ENCODE results near the gene PTPRN2.

PTPRN2 gene

DNA sequence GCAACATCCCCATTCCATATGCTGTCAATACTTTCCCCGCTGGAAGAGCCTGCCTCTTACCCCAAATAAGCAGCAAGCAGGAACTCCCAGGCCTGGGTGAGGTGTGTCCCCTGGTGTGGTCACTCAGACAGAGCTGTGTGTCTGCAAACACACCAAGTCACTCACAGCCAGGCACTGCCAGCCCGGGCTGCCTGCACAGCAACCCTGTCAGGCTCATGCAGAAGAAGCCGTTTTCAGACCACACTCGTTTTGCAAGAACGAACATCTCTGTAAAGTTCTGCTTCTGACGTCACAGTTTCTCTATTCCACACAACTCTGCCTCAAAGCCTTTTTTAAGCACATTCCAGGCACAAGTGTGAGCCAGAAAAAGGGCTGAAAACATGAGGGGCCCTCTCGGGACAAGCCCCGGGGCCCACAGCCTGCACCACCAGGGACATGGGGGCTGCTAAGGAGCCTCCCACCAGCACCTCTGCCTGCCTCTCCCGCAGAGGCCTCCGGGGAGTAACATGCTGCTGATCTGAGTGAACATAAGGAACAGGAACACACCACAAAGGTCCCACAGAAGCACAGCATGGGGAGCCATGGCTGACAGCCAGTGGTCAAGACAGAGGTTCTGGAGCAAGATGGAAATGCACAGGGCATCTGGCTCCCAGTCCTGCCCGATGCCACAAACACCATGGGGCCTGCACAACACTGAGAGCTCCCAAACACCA is 11.4 kb downstream of the PTPRN2 start:
- no peak for DNase-seq (ENCODE audit: low spot score)

DNA sequence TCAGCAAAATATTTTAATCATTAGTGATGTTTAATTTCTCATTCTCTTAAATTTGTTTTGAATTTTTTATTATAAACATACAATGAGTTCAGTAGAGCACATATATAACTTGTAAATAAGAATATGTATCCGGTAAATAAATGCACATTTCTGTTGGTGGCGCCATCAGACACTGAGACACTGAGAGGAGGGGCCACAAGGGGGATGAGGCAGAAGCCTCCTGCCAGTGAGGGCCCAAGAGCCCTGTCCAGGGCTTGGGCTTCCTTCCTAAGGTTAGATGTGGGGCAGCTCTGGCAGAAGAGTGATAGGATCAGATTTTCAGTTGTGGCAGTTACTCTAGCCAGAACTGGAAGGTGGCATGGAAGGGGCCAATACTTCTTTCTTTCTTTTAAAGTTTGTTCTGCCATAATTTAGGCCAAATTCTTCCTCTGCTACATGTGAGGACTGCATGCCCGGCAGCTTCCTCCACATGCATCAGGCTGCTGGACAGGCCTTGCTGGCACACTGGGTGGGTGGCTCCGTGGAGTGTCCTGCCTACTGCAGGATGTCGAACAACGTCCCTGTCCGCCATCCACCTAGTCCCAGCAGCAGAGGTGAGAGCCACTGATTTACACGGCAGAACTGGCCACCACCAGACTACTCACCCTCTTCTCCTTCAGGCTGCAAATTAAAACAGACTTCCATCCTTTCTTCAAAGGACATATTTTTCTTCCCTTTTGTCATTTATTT is 13.2 kb downstream of the PTPRN2 start:
- DNase-seq (ENCODE audit: low spot score), result no peak

DNA sequence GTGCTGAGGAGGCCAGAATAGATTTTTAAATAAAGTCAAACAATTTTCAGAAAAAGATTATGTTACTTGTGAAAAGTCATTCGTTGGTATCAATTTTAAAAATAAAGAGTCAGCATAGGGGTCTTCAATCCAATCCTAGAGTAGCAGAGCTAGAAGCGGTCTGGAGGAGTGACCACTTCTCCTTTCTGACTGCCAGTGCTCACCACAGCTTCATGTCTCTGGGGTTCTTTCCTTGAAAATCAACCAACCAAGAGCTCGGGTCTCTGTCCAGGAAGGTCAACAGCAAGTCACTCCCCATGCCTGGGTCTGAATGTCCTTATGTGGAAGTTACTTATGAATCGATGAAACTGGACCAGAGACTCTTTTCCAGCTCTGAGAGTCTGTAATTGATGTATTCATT is 14.3 kb downstream of the PTPRN2 start:
- DNase-seq (ENCODE audit: low spot score), result no peak

DNA sequence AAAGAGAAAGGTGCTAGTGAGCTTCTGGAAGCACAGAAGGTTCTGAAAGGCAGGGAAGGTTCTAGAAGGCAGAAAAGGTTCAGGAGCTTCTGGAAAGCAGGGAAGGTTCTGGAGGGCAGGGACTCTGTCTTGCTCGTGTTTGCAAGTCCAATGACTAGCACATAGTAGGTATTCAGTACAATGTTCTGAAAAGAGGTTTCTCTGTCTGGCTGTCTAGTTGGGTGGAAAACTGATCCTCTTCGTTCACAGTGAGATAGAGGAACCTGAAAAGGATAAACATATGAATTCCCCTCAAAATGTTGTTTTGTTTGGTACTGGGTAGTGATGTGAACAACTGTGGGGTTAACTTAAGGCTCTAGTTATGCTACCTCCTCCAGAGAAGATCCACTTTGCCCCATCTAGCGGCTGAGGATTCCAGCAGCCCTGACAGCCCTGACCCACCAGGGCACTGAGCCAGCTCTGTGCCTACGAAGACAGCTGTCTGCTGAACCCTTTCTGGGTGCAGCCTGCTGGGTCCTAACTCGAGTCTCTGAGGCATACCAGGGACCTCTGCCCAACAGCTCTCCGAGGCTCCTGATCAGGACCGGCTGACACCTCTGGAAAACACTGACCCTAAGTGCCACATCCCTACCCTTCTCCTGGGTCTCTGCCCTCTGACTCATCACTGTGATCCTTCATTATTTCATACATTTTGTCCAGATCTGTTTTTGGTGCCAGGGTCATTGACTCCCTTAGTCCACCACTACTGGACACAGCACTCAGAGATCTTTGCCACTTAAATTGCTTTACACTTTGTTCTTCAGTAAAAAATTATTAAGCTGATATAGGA is 15.4 kb downstream of the PTPRN2 start:
- no peak for DNase-seq (ENCODE audit: low spot score)

DNA sequence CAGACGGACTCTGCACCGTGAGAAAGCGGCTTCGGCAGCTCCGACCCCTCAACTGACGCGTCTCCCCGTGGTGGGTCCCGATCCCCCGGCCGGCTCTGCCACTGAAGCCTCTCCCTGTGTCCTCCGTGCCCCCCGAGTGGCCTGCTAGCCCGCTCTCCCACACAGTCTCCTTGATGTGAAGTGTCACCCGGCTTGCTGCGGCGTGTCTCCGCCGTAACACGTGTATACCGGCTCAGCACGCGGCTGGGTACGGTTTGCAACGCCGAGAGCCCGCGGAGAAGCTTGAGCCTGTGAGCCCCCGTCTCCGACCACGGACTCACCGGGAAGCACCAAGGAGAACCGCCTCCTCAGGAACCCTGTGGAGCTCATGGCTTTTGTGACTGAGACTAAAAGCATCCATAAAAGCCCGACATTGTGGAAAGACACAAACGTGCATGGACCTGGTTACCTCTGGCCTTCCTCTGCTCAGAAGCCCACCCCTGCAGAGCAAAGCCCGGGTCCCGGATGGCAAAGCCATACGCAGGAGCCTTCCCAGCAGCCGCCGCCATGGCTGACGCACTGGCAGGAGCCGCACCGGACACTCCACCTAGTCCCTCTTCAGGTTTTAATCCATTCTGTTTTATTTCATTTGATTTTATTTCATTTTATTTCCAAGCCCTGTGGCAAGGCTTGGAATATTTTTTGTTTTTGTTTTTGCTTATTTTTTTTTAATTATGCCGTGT is 17.0 kb downstream of the PTPRN2 start:
- DNase-seq (ENCODE audit: low spot score), result no peak

DNA sequence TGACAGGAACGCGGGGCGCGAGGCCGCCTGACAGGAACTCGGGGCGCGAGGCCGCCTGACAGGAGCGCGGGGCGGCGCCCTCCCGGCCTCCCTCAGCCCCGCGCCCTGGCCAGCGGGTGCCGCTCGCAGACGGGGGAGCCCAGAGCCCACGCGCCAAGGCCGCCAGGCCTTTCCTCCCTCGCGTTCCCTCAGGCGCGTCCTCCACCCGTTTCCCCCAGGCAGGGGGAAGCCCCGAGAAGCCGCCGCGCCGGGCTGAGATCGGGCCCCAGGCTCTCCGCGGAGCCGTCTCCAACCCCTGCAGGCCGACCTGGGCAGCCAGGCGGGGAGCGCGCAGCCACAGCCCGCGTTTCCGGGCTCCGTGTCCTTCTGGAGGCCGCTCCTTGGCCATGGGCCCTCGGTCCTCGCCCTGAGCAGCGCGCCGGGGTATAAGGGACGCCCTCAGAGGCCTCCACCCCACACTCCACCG is 17.7 kb downstream of the PTPRN2 start:
- no peak for DNase-seq (ENCODE audit: low spot score)

DNA sequence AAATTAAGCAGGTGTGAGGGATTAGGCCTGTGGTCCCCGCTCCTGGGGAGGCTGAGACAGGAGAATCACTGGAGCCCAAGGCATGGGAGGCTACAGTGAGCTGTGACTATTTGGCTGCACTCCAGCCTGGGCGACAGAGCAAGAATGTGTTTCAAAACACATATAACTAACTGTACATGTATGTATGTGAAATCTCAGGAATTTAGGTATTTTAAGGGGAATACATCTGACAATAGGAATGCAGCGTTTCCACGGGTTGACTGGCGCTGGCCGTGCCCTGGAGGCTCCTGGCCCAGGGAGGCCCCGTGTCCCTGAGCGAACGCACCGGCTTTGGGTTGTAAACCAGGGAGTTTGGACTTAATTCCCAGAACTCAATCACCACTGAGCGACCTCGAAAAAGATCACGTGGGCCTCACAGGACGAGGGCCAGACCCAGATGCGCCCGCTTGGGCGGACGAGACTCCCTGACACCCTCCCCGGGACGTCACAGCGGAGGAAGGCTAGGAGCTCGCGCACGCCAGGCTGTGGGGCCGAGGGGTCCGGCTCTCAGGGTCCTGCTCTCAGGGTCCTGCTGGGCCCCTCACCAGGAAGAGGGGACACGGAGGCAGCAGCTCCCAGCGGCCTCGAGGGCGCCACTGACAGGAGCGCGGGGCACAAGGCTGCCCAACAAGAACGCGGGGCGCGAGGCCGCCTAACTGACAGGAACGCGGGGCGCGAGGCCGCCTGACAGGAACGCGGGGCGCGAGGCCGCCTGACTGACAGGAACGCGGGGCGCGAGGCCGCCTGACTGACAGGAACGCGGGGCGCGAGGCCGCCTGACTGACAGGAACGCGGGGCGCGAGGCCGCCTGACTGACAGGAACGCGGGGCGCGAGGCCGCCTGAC is 18.4 kb downstream of the PTPRN2 start:
- DNase-seq (ENCODE audit: low spot score), result no peak

DNA sequence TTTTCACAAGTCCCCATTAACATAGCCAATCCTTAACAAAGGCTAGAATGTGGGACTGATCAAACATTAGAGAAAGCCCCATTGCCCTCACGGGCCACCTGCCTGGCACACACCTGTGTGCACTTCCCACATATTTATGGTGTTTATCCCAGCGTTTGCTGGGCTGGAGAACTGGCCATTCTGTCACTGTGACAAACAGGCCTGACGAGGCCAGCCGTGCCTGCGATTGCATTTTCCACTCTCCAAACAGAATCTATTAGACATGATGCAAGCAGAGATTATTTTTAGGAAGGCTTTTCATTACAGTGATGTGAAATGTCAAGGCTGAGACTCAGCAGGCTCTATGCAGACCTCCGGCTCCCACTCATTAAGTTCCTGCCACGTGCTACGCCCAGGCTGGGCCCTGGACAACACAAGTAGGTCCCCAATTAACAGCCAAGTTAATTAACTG is 20.4 kb downstream of the PTPRN2 start:
- no peak for DNase-seq (ENCODE audit: low spot score)

DNA sequence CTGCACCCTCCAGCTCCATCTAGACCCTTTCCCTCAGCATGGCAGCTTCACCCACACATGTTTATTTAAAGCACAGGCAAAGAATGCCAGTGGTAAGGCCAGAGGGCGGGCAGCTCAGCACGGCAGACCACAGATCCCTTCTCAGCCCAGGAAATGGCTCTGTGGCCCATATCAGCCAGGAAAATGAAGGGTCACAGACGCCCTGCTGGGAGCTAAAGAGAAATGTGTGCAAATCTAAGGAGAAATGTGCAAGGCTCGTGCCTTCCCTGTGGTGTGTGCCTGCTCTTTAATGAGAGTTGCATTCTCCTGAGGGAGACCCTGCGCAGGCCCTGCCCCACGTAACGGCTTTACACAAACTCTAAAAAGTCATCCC is 23.0 kb downstream of the PTPRN2 start:
- no peak for DNase-seq (ENCODE audit: low spot score)

DNA sequence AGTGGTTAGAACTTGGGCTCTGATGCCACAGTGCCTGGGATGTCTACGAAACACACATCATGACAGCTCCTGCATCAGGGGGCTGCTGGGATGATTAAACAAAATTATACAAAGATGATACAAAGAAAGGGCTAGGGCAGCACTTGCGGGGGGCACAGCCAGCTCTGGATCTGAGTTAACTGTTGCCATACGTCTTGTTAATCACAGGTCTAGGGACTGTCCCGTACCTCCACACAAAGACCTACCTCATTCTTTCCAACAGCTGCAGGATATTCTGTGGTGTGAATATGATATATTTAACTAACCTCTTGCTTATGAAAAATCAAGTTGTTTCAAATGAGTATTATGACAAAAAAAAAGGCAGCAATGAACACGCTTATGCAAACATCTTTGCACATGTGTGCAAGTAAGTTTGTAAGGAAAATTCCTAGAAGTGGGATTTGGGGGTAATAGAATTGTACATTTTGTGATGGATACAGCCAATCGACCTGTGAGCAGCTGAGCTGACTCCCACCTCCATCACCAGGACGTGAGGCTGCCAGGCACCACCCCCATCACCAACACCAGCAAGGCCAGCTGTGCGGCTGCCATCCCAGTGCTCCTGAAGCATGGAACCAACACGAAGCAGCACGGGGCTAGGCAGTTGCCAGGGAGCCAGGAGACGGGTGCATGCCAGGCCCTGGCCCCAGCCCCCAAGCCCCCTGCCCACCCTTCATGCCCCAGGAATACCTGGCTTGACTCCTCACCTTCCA is 23.5 kb downstream of the PTPRN2 start:
- DNase-seq (ENCODE audit: low spot score), result no peak

DNA sequence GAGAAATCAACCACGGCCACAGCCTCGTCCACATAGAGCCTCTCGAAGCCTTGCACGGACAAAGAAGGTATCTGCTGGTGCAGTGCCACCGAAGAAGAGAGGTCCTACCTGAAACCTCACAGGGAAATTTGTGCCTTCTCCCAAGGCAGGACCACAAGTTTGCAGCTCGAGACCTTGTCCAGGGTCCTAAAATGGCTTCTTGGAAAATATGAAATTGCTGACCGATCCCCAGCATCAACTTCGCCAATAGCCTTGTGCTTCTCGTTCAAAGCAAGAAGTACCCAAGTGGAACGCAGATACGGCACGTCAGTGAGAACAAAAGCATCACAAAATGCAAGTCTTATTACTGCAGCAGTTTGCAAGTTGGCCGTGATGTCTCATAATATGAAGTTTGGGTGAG is 24.6 kb downstream of the PTPRN2 start:
- DNase-seq (ENCODE audit: low spot score), result no peak

DNA sequence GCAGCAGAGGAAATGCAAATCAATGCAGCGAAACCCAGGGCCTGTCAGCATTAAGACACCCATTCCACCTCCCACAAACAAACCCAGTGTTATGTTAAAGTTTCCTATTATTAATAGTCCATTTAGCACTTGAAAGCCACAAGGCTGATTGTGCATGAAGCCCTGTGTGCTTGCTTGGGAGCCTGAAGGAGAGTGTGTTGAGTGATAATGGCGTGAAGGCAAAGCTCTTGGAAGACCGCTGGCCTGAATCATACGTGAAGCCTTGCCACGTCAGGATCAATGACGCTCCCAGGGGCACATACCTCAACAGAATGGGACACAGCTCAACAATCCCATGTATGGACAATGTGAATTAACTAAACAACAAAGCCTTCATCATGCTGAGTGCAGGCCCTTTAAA is 25.1 kb downstream of the PTPRN2 start:
- DNase-seq (ENCODE audit: low spot score), result no peak

DNA sequence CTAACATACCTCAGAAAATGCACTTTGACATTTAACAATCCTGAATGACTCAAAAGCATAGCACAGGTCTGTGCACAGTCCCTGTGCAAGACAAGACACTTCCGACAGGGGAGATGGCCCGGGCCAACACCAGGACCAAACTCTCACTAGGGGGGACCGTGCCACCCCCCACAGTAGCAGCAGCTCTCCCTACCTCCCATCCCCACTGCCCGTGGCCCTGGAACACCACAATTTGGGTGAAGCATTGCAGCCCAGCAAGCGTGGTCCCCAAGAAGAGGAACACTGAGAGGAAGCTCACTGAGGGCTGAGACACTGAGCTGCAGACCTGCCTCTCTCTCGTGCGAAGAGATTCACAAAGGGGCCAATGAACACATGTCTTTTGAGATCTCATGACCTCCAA is 26.0 kb downstream of the PTPRN2 start:
- no peak for DNase-seq (ENCODE audit: low spot score)

DNA sequence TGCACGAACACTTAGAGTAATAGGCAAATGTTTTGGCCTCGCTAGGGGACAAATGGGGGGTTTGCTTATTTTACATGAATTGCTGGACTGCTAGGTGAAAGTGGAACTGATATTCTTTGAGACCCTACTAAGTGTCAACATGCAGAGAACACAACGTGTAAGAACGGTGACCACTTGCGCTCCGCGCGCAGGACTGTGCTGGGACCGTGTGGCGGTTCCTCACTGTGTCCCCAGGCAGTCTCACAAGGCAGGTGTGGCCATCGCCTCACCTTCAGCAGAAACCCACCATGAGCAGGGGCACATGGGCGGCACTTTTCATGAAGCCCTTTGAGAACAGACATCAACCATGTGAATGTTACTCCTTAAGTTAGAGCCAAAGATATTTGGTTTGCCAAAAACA is 27.2 kb downstream of the PTPRN2 start:
- no peak for DNase-seq (ENCODE audit: low spot score)

DNA sequence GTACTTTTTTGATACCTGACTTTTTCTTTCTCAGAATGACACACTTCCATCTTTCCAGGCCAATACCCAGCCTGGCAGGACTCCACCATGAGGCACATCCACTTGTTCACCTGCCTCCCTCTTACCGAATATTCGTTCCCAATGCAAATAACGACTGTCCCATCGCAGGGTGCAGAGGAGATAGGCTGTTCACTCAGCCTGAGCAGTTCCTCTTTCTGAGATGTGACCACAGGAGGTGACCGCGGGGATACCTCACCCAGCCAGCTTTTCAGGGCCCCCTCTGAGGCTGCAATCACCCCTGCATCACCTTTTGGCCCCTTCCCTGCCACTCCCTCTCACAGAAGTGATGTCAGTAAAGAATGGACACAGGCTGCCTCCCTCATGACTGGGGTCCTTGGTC is 28.3 kb downstream of the PTPRN2 start:
- no peak for DNase-seq (ENCODE audit: low spot score)

DNA sequence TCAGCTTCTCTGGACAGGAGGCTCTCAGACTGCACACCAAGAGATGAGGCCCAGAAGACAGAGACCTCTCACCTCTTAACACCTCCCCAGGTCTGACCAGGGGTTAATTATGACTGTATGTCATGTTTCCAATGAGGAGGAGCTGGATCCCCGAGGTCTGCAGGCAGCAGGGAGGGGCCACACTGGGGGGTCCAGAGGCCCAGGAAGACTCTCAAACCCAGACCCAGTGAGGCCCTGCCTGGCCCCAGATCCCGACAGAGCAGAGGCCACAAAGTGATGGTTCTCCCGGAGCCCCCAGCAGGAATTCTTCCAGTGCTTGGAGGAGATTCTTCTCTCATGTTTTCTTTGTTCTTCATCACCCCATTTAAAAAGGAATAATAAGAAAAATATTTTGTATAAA is 28.8 kb downstream of the PTPRN2 start:
- DNase-seq (ENCODE audit: low spot score), result no peak

DNA sequence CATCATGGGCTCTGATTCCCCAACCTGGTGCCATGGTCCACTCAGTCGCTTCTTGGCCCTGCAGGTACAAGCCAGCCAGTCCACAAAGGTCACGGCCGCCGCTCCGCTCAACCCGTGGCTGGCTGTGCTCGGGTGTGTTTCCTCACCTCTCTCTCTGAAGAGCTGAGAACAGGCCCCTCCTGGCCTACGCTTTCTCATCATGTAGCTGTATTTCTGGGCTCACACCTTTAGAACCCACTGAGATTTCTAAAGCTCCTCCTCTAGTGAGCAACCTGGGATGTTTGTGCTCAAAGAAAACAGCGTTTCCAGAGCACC is 30.2 kb downstream of the PTPRN2 start:
- DNase-seq (ENCODE audit: low spot score), result no peak

DNA sequence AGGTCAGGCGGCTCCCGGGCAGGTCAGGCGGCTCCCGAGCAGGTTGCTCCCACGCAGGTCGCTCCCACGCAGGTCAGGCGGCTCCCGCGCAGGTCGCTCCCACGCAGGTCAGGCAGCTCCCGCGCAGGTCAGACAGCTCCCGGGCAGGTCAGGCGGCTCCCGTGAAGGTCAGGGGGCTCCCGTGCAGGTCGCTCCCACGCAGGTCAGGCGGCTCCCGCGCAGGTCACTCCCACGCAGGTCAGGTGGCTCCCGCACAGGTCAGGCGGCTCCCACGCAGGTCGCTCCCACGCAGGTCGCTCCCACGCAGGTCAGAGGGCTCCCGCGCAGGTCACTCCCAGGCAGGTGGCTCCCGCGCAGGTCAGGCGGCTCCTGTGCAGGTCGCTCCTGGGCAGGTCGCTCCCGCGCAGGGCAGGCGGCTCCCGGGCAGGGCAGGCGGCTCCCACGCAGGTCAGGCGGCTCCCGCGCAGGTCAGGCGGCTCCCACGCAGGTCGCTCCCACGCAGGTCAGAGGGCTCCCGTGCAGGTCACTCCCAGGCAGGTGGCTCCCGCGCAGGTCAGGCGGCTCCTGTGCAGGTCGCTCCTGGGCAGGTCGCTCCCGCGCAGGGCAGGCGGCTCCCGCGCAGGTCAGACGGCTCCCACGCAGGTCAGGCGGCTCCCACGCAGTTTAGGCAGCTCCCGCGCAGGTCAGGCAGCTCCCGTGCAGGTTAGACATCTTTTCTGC is 30.7 kb downstream of the PTPRN2 start:
- DNase-seq (ENCODE audit: low spot score), result no peak

DNA sequence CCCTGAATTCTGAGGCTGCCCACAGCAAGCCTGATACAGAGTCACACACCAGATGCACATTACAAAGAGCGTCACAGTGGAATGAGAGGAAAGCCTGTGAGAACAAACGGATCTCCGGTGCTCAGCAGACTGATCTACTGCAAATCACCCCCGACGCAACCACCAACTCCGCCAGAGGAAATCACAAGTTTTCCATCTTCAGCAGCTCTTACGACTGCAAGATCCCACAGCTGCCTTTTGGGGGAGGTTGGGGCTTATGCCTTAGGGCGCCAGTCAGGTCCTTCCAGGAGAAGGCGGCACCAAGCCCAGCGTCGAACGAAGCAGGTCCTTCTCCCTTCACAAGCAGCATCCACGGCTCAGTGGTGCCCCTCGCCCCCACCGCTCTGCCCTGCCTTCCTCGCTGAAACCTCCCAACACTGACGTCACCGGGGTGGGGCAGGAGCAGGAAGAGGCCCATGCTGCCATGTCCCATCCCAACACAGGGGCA is 32.5 kb downstream of the PTPRN2 start:
- no peak for DNase-seq (ENCODE audit: low spot score)
